Adipocyte (in vitro differentiated cells): ENCODE measurements around the gene PCNT.

Source experiments
- DNase-seq: peaks from one replicate; pipeline ENCODE4 v3.0.0-alpha.2; 2015; ENCODE audit warnings: low read depth
- H3K27me3 ChIP-seq: replicated peaks from 2 replicates; pipeline ENCODE4 v1.7.0; 2013; ENCODE audit warnings: mild to moderate bottlenecking, low read length, moderate library complexity; ENCODE audit not compliant: control insufficient read depth, insufficient read depth
- H3K36me3 ChIP-seq: 2 replicates; pipeline ENCODE4 v1.7.0; 2013; ENCODE audit warnings: low read length, mild to moderate bottlenecking, moderate library complexity; ENCODE audit not compliant: control insufficient read depth, insufficient read depth, severe bottlenecking
- H3K4me1 ChIP-seq: 2 replicates; pipeline ENCODE4 v1.7.0; 2013; ENCODE audit warnings: mild to moderate bottlenecking, low read length, moderate library complexity; ENCODE audit not compliant: control insufficient read depth, insufficient read depth
- H3K4me3 ChIP-seq: 2 replicates; pipeline ENCODE4 v1.7.0; 2013; ENCODE audit warnings: mild to moderate bottlenecking, low read length, moderate library complexity
- H3K9ac ChIP-seq: 2 replicates; pipeline ENCODE4 v1.7.0; 2013; ENCODE audit warnings: mild to moderate bottlenecking, low read length, moderate library complexity
- H3K9me3 ChIP-seq: 2 replicates; pipeline ENCODE4 v1.7.0; 2013; ENCODE audit warnings: mild to moderate bottlenecking, low read length, moderate library complexity; ENCODE audit not compliant: control insufficient read depth

The PCNT gene

DNA sequence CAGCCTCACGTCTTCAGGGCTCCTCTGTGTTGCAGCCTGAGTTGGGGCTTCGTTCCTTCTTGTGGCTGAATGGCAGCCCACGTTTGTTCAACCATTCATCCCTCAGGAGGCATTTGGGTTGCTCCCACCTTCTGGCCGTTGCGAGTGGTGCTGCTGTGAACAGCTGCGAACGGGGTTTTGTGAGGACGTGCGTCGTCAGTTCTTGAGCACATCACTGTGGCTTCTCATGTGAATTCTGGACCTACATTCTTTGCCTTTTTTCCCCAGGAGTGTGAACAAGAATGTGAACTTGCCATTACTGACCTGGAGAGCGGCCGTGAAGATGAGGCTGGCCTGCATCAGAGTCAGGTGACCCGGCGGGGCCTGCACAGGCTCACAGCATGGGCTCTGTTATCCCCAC is 21.9 kb downstream of the PCNT start:
- Histone ChIP-seq H3K4me1 (no peaks in the 10 kb centered on the region), H3K27me3 (no peaks in the 10 kb centered on the region), H3K4me3 (no peak overlapping the region), H3K9me3 (no peaks in the 10 kb centered on the region), H3K36me3 (peaks cover 52% of the 10 kb centered on the region), H3K9ac (no peak overlapping the region)
- no peak for DNase-seq

DNA sequence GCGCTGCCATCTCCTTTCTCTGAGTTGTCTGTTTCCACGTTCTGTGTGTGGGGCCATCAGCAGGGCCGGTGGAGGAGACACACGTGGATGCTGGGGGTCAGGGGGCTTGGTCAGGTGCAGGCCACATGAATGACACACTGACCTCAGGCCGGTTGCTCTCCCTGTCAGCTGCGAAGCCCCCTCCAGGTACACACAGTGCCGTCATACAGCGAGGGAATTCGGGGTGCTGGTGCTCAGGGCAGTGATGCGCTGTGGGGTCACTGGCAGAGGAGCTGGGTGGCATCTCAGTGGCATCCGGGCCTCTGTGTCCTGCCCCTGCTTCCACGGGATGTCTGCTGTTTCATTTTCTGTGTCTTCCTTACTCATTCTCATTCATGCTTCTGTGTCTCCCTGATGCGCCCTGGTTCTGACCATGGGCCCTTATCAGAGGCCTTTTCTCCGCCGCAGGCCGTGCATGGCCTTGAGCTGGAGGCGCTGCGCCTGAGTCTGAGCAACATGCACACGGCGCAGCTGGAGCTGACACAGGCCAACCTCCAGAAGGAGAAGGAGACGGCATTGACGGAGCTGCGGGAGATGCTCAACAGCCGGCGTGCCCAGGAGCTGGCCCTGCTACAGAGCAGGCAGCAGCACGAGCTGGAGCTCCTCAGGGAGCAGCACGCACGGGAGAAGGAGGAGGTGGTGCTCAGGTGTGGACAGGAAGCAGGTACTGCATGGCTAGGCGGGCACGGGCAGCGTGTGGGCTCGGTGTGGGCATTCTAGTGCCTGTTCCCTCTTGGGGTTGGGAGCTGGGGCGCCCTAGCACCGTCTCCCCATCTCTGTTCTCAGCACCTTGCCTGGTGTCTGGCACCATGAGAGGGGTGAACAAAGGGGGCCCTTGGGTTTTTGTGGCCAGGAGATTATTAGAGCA is 22.6 kb downstream of the PCNT start:
- peaks cover 58% of the 10 kb centered on the region for H3K36me3 ChIP-seq
- no peaks in the 10 kb centered on the region for H3K27me3 ChIP-seq
- H3K4me3 ChIP-seq, result no peak overlapping the region
- H3K4me1 ChIP-seq, result no peaks in the 10 kb centered on the region
- H3K9me3 ChIP-seq, result no peaks in the 10 kb centered on the region
- H3K9ac ChIP-seq, result no peak overlapping the region
- DNase-seq, result no peak

DNA sequence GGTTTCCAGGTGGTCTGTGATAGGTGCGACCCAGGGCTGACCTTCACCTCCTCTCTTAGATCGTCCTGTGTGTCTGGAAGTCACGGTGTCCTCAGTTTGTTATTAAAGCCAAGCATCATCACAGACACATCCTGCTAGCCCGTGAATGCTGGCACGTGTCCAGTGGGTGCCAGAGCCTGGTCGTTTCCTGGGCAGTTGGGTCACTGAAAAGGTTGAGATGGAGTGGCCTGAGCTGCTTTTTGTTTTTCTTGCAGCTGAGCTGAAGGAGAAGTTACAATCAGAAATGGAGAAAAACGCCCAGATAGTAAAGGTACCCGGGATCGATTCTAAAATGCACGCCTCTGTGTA is 23.2 kb downstream of the PCNT start:
- Histone ChIP-seq H3K36me3 (peaks cover 64% of the 10 kb centered on the region), H3K9ac (no peak overlapping the region)

DNA sequence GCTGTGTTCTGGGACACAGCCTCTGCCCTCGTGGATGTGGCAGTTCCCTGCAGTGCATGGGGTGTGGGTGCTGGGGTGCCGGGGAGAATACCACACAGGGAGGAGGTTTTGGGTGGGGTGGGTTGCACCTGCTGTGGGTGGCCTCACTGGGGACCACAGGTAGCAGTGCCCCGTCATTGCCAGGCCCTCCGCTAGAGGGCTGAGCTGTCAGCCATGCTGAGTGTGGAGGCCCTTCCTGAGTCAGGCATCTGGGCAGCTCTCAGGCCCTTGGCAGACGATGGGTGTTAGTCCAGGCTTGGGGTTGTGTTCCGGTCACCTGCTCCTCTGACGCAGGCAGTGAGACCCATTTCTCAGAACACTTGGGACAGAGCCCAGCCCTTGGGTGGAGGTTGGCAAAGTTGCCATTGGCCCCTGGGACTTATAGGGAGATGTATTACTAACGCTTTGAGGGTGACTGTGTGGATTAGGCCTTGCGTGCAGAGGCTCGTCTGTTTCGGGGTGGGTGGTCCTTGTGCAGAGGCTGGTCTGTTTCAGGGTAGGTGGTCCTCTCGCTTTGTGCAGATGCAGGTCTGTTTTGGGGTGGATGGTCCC is 23.9 kb downstream of the PCNT start:
- no peak for DNase-seq
- no peaks in the 10 kb centered on the region for H3K4me1 ChIP-seq
- H3K36me3 ChIP-seq, result peaks cover 72% of the 10 kb centered on the region
- no peaks in the 10 kb centered on the region for H3K27me3 ChIP-seq
- H3K9ac ChIP-seq, result no peak overlapping the region
- H3K9me3 ChIP-seq, result no peaks in the 10 kb centered on the region
- no peak overlapping the region for H3K4me3 ChIP-seq

More for the DNA sequence above, 23.2 kb downstream of the PCNT start:
- Histone ChIP-seq H3K4me1 (no peaks in the 10 kb centered on the region), H3K9me3 (no peaks in the 10 kb centered on the region), H3K27me3 (no peaks in the 10 kb centered on the region), H3K4me3 (no peak overlapping the region)
- DNase-seq, result no peak

DNA sequence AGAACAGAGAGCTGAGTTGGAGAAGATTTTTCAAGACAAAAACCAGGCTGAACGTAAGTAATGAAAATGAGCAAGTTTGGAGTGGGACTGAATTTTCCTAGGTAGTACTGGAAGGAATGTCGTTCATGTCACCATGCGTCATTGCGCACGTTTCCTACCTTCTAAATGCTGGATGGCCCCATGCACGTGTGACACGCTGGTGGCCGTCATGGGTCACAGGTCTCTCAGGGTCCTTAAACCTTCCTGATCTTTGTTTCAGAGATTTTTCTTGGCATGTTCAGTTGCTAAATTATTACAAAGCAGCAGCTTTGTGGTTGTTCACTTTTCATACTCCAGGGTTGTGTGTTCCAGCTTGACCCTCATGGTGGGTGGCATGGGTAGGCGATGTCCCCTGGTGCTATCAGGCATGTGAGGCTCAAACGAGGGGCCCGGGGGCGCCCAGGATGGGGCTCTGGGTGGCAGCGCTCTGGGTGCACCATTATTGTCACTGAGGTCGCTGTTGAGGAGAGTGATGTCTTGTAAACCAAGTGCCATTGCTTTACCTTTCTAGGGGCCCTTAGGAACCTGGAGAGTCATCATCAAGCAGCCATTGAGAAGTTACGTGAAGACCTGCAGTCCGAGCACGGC is 25.3 kb downstream of the PCNT start:
- no peaks in the 10 kb centered on the region for H3K27me3 ChIP-seq
- peaks cover 85% of the 10 kb centered on the region for H3K36me3 ChIP-seq
- no peak overlapping the region for H3K4me3 ChIP-seq
- no peak overlapping the region for H3K9ac ChIP-seq
- no peaks in the 10 kb centered on the region for H3K9me3 ChIP-seq
- DNase-seq, result no peak
- H3K4me1 ChIP-seq, result no peaks in the 10 kb centered on the region

DNA sequence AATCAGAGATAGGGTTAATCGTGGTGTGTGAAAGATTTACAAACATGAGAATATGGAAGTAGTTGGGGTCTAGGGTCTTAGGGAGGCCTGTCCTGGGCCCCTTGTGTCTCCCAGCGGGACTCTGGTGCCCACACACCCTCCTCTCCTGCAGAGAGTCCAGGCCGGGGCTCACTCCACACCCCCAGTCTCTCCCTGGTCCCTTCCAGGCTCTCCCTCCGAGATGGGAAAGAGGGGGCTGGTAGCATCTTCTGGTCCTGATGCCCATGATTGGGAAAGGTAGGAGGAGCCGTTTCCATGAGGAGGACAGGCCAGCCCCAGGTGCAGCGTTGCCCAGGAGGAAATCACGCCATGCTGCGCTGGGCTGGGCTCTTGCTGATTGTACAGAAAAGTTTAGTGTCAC is 26.6 kb downstream of the PCNT start:
- H3K9ac ChIP-seq, result no peak overlapping the region
- no peaks in the 10 kb centered on the region for H3K4me1 ChIP-seq
- no peaks in the 10 kb centered on the region for H3K27me3 ChIP-seq
- no peak for DNase-seq
- peaks cover 92% of the 10 kb centered on the region for H3K36me3 ChIP-seq
- no peak overlapping the region for H3K4me3 ChIP-seq
- no peaks in the 10 kb centered on the region for H3K9me3 ChIP-seq

DNA sequence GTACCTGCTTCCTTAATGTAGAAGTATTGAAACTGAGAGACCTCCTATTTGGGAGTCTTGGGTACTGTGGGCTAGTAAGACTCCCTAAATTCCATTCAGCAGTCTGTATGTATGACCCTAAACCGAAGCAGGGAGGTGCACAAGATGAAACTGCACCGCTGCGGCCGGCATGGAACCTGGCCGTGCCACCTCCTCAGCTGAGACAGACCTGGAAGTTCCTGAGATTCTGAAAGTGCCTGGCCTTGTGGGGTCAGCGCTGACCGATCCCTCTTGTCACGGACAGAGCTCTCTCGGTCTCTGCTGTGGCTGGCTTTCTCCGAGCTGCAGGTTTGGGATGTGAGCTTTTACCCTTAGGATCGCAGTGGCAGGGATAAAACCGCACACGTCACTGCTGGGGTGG is 27.0 kb downstream of the PCNT start:
- Histone ChIP-seq H3K27me3 (no peaks in the 10 kb centered on the region), H3K4me3 (no peak overlapping the region), H3K36me3 (peaks cover 92% of the 10 kb centered on the region), H3K9ac (no peak overlapping the region), H3K4me1 (no peaks in the 10 kb centered on the region), H3K9me3 (no peaks in the 10 kb centered on the region)
- no peak for DNase-seq

DNA sequence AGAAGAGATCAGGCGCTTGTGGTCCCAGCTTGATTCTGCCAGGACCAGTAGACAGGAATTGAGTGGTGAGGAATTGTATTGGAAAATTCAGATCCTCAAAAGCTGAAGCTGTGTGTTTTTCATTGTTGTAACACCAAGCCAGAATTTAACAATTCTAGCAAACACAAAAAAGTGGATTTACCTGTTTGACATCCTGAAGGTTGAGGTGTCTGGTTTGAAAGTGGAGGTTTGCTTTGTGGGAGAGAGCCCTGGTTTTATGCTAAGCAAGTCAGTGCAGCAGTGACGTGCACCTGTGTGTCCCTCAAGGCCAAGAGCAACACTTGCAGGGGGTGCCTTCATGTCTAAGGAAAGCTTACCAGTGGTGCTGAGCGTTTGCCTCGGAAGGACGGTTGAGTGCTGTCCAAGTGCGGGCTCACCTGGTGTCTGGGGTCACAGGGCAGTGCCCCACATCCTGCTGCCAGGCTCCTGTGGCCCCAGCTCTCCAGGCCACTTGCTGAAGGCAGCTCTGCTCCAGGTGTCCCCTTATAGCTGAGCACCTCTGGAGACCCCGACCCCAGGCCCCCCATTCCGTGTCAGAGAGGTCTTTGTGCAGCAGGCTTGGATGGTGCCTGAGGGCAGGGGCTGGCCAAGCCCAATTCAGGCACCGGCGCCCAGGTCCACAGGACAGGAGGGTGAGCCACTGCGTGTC is 27.7 kb downstream of the PCNT start:
- no peaks in the 10 kb centered on the region for H3K27me3 ChIP-seq

DNA sequence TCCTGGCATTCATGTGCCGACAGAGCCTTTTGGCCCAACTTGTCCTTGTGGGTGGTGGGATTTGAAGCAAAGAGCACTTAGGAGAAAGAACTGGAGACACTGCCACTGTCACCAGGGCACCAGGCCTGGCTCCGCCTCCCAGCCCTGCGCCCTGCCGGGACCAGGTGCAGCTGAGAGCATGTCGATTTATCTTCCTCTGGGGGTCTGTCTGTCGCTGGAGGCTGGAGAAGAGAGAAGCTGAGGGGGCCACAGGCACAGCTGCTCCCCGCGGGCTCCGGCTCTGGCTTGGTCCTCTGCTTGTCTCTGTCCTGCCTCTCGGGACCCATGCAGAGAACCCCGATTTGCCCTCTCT is 28.2 kb downstream of the PCNT start:
- DNase-seq, result no peak
- H3K9me3 ChIP-seq, result no peaks in the 10 kb centered on the region
- no peaks in the 10 kb centered on the region for H3K4me1 ChIP-seq
- H3K36me3 ChIP-seq, result peaks cover 92% of the 10 kb centered on the region
- no peaks in the 10 kb centered on the region for H3K27me3 ChIP-seq
- H3K9ac ChIP-seq, result no peak overlapping the region
- H3K4me3 ChIP-seq, result no peak overlapping the region

More for the DNA sequence above, 27.7 kb downstream of the PCNT start:
- Histone ChIP-seq H3K4me1 (no peaks in the 10 kb centered on the region), H3K9ac (no peak overlapping the region), H3K36me3 (peaks cover 92% of the 10 kb centered on the region), H3K4me3 (no peak overlapping the region), H3K9me3 (no peaks in the 10 kb centered on the region)
- no peak for DNase-seq

DNA sequence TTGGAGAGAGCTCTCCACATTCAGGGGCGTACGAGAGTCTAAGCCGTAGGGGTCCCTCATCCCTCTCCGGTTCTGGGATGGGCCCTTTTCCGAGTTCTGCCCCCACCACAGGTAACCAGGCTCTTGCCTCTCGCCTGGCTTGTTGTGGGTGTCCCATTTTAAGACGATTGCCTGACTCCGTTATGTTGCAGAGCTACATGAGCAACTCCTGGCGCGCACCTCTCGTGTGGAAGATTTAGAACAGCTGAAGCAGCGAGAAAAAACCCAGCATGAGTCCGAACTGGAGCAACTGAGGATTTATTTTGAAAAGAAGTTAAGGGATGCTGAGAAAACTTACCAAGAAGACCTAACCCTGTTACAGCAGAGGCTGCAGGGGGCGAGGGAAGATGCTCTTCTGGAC is 29.0 kb downstream of the PCNT start:
- Histone ChIP-seq H3K36me3 (peaks cover 92% of the 10 kb centered on the region), H3K4me1 (no peaks in the 10 kb centered on the region), H3K27me3 (no peaks in the 10 kb centered on the region), H3K9ac (no peak overlapping the region), H3K9me3 (no peaks in the 10 kb centered on the region), H3K4me3 (no peak overlapping the region)
- DNase-seq, result no peak

DNA sequence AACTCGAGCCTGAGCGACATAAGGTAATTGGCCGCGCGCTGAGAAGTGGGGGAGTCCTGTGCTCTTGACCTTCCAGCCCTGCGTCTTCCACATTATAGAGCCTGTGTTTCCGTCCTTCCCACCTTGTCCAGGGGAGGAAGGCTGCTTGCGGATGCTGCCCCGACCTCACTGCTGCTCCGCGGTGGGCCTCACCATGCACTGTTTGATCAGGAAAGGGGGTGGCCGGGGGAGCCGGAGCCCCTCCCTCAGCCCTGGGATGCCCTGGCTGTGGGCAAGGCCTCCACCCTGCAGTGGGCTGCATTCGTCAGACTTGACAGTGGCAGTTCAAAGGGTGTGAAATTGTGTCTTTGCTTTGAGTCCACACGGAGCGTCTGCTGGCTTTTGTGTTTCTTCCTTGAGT is 30.1 kb downstream of the PCNT start:
- no peak overlapping the region for H3K4me3 ChIP-seq
- H3K9me3 ChIP-seq, result no peaks in the 10 kb centered on the region
- DNase-seq, result no peak
- H3K27me3 ChIP-seq, result no peaks in the 10 kb centered on the region
- H3K36me3 ChIP-seq, result peaks cover 90% of the 10 kb centered on the region
- no peaks in the 10 kb centered on the region for H3K4me1 ChIP-seq
- H3K9ac ChIP-seq, result no peak overlapping the region
